ENCODE measurements around the gene TMTC3. TPM values are rescaled to one million over a fixed set of nuclear protein-coding genes. Genes with fewer than 3 reads are reported as not detected.
A peak's percentile ranks its signal among the peaks of the same experiment; 100 is the strongest.

Gene TMTC3
- total and polyA plus RNA-seq, 2 donors (not counting 3 experiments of a cell fraction or from before 2014, with no cell fraction given) = 7.8 to 36.5 TPM

DNA sequence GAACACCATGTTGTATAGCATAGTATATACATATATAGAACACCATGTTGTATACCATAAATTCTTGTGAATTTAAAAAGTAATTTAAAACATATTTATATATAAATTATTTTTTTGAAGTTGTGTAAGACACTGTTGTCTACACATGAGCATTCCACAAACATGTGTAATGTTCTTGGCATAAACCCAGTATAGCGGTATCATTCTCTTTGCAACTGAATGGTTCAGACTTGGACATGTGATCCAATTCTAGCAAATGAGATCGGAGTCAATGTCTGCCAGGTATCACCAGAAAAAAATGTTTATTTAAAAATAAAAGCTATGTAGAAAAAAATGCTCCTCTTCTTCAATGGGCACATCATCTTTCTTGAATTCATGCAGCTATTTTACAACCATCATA, 34.1 kb upstream of the TMTC3 start:
- no peaks in the 10 kb centered on the region for H3K9me3 ChIP-seq (replicated peaks; ENCODE audit: control insufficient read depth, insufficient read depth, low read length)
- ChIA-PET CTCF (no interaction called here), POLR2A (no interaction called here)
- no peaks in the 10 kb centered on the region for H3K27me3 ChIP-seq (ENCODE audit: control insufficient read depth in 2 of 2, insufficient read depth in 2 of 2, low read length in 2 of 2)
- no peaks in the 10 kb centered on the region for H3K9me1 ChIP-seq (replicated peaks; ENCODE audit: control insufficient read depth, extremely low read depth, insufficient read depth, low read length)
- H4K20me1 ChIP-seq (replicated peaks; ENCODE audit: control insufficient read depth, extremely low read depth, insufficient read depth, low read length) = no peaks in the 10 kb centered on the region
- dilution Hi-C loops (cut with MboI; ENCODE audit: extremely low pct_ligation_motif_present, low sequenced_read_pairs) (no loop called here), intact Hi-C loops (cut with micrococcal nuclease) (no loop called here)
- no peaks in the 10 kb centered on the region for H3K79me2 ChIP-seq (ENCODE audit: control insufficient read depth, insufficient read depth, low read length)
- no peak overlapping the region for H2AFZ ChIP-seq (ENCODE audit: low read depth, low read length)
- BruUV-seq (replicated peaks) = no TSS peak
- H3K4me2 ChIP-seq (ENCODE audit: insufficient read depth, low read length) = no peak overlapping the region
- no peak overlapping the region for H3K9ac ChIP-seq (replicated peaks; ENCODE audit: extremely low read depth, insufficient read depth, low read length)
- no peak overlapping the region for H3K4me3 ChIP-seq (replicated peaks in 1 of 3; ENCODE audit: insufficient read depth in 1 of 3, low read depth in 1 of 3, low read length in 3 of 3)
- TF ChIP-seq FOS (IDR thresholded peaks at IDR 0.05; ENCODE audit: borderline replicate concordance, insufficient read depth, low read length) = no peak
- no peak for TF ChIP-seq EZH2 (IDR thresholded peaks at IDR 0.05; ENCODE audit: borderline replicate concordance, low read depth, low read length, severe bottlenecking)
- no peak for TF ChIP-seq POLR2AphosphoS5 (IDR thresholded peaks at IDR 0.05; ENCODE audit: insufficient read depth, low read depth, low read length)
- TF ChIP-seq POLR2A (IDR thresholded peaks at IDR 0.05; ENCODE audit: low read depth, low read length) = no peak
- no peak for TF ChIP-seq JUN (IDR thresholded peaks at IDR 0.05; ENCODE audit: borderline replicate concordance, insufficient read depth, insufficient read length, low read depth)
- TF ChIP-seq GATA2 (IDR thresholded peaks at IDR 0.05; ENCODE audit: insufficient read depth, insufficient read length, low read depth, low read length) = no peak
- TF ChIP-seq, protein P1, sequence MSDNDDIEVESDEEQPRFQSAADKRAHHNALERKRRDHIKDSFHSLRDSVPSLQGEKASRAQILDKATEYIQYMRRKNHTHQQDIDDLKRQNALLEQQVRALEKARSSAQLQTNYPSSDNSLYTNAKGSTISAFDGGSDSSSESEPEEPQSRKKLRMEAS (IDR thresholded peaks at IDR 0.05; ENCODE audit: insufficient read depth, insufficient read length) = no peak
- TF ChIP-seq MYC (IDR thresholded peaks at IDR 0.05; ENCODE audit: low read depth, low read length) = no peak
- TF ChIP-seq, protein P2, sequence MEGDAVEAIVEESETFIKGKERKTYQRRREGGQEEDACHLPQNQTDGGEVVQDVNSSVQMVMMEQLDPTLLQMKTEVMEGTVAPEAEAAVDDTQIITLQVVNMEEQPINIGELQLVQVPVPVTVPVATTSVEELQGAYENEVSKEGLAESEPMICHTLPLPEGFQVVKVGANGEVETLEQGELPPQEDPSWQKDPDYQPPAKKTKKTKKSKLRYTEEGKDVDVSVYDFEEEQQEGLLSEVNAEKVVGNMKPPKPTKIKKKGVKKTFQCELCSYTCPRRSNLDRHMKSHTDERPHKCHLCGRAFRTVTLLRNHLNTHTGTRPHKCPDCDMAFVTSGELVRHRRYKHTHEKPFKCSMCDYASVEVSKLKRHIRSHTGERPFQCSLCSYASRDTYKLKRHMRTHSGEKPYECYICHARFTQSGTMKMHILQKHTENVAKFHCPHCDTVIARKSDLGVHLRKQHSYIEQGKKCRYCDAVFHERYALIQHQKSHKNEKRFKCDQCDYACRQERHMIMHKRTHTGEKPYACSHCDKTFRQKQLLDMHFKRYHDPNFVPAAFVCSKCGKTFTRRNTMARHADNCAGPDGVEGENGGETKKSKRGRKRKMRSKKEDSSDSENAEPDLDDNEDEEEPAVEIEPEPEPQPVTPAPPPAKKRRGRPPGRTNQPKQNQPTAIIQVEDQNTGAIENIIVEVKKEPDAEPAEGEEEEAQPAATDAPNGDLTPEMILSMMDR (IDR thresholded peaks at IDR 0.05; ENCODE audit: extremely low read depth in 1 of 2, insufficient read depth in 1 of 2, low read depth in 1 of 2, low read length in 2 of 2) = no peak
- peaks cover 3 to 5% of the 10 kb centered on the region in 2 experiments for H3K36me3 ChIP-seq (ENCODE audit: control insufficient read depth in 2 of 2, extremely low read depth in 1 of 2, insufficient read depth in 2 of 2, low read length in 2 of 2)
- FAIRE-seq (peak; percentile 12), DNase-seq (ENCODE audit: low read depth, low spot score) (no peak)
- H3K4me1 ChIP-seq (ENCODE audit: control insufficient read depth, extremely low read depth, insufficient read depth, low read length) = peaks cover 5% of the 10 kb centered on the region
- H3K27ac ChIP-seq (ENCODE audit: insufficient read depth, low read depth, low read length) = no peak overlapping the region

Data from endothelial cell of umbilical vein (primary cell).